Measurements from ENCODE around the gene DCTN2. TPM values are rescaled to one million over a fixed set of nuclear protein-coding genes. Genes with fewer than 3 reads are reported as not detected.

Gene DCTN2
- total and polyA plus RNA-seq, 2 donors (not counting 3 experiments of a cell fraction or from before 2014, with no cell fraction given) = 146 to 161 TPM

- Histone ChIP-seq H3K4me1 (ENCODE audit: control insufficient read depth, extremely low read depth, insufficient read depth, low read length) (peaks cover 48% of the 10 kb centered on the region), H3K4me2 (ENCODE audit: insufficient read depth, low read length) (peak within 1 kb of the TSS; percentile 64), H3K9me3 (replicated peaks; ENCODE audit: control insufficient read depth, insufficient read depth, low read length) (no peaks in the 10 kb centered on the region), H3K9me1 (replicated peaks; ENCODE audit: control insufficient read depth, extremely low read depth, insufficient read depth, low read length) (no peaks in the 10 kb centered on the region), H3K36me3 (ENCODE audit: control insufficient read depth in 2 of 2, extremely low read depth in 1 of 2, insufficient read depth in 2 of 2, low read length in 2 of 2) (peaks cover 15 to 22% of the 10 kb centered on the region in 2 experiments), H3K27me3 (ENCODE audit: control insufficient read depth in 2 of 2, insufficient read depth in 2 of 2, low read length in 2 of 2) (no peaks in the 10 kb centered on the region), H3K27ac (ENCODE audit: insufficient read depth, low read depth, low read length) (peak within 1 kb of the TSS; percentile 83), H3K4me3 (replicated peaks in 1 of 3; ENCODE audit: insufficient read depth in 1 of 3, low read depth in 1 of 3, low read length in 3 of 3) (peak within 1 kb of the TSS; percentile 7 to 89 (median 67)), H4K20me1 (replicated peaks; ENCODE audit: control insufficient read depth, extremely low read depth, insufficient read depth, low read length) (no peaks in the 10 kb centered on the region), H3K9ac (replicated peaks; ENCODE audit: extremely low read depth, insufficient read depth, low read length) (peak within 1 kb of the TSS; percentile 92), H3K79me2 (ENCODE audit: control insufficient read depth, insufficient read depth, low read length) (peaks cover 43% of the 10 kb centered on the region), H2AFZ (ENCODE audit: low read depth, low read length) (peak within 1 kb of the TSS; percentile 54)
- DNase-seq (ENCODE audit: low read depth, low spot score) (peak; percentile 99), FAIRE-seq (peak; percentile 95)
- ChIA-PET CTCF (interaction anchor here (0.5 to 1.2 kb wide), 2 partner anchors 51 to 61 kb away, joined by 3 to 5 read pairs; no protein-coding TSS in a partner anchor), POLR2A (interaction anchor here (0.7 to 1.5 kb wide), 5 partner anchors 16 to 161 kb away, joined by 3 read pairs; no protein-coding TSS in a partner anchor)
- TF ChIP-seq FOS (IDR thresholded peaks at IDR 0.05; ENCODE audit: borderline replicate concordance, insufficient read depth, low read length) (peak; percentile 79), EZH2 (IDR thresholded peaks at IDR 0.05; ENCODE audit: borderline replicate concordance, low read depth, low read length, severe bottlenecking) (no peak), POLR2A (IDR thresholded peaks at IDR 0.05; ENCODE audit: low read depth, low read length) (peak; percentile 100), MYC (IDR thresholded peaks at IDR 0.05; ENCODE audit: low read depth, low read length) (no peak), MAX (IDR thresholded peaks at IDR 0.05; ENCODE audit: insufficient read depth, insufficient read length) (no peak), CTCF (IDR thresholded peaks at IDR 0.05; ENCODE audit: extremely low read depth in 1 of 2, insufficient read depth in 1 of 2, low read depth in 1 of 2, low read length in 2 of 2) (no peak), GATA2 (IDR thresholded peaks at IDR 0.05; ENCODE audit: insufficient read depth, insufficient read length, low read depth, low read length) (no peak), POLR2AphosphoS5 (IDR thresholded peaks at IDR 0.05; ENCODE audit: insufficient read depth, low read depth, low read length) (peak; percentile 97), JUN (IDR thresholded peaks at IDR 0.05; ENCODE audit: borderline replicate concordance, insufficient read depth, insufficient read length, low read depth) (peak; percentile 53)
- TSS peak; percentile 72 for BruUV-seq (replicated peaks)
- dilution Hi-C loops (cut with MboI; ENCODE audit: extremely low pct_ligation_motif_present, low sequenced_read_pairs) = no loop called here
- intact Hi-C loops (cut with micrococcal nuclease) = loop anchor here (1.0 to 5.0 kb wide), 2 partner anchors 27 to 33 kb away; partner anchors contain the start of genes DCTN2 and MARS1
Measured at GRCh38 chr12:57520053-57520818, 26.8 kb downstream of the DCTN2 start, which contains the start of gene DDIT3. Gene DDIT3, minus strand, starts transcription at chr12:57520514. Its CDS starts 3,108 bp downstream, at chr12:57517406.

Data from endothelial cell of umbilical vein (primary cell).